ENCODE results near the gene SYNGR1.
"Not testable (repeated sequence)": the region's sequence is repeated elsewhere in the genome, so short reads cannot be mapped to it uniquely, and the experiment has no call there.

SYNGR1 gene

DNA sequence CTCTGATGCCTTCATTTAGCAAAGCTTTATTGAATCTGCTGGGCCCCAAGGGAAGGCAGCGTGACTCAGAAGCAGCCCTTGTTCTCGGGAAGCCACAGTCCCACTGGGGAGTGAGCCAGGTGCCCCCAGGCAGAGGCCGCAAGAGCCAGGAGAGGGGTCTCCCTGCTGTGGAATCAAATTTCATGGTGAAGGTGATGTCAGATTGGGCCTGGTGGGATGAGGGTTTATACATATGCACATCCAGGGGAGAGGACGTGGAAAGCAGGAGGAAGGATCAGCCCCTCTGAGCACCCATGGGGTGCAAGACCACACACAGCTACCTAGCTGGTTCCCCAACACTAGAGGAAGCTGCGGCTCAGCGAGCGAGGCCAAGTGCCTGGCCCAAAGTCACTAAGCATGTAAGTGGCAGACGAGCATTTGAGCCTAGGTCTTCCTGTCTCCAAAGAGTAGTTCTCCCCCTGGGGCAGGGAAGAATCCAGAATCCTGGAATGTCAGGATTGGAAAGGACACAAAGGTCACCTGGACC, 2.0 kb downstream of the SYNGR1 start:
- no peak for DNase-seq

DNA sequence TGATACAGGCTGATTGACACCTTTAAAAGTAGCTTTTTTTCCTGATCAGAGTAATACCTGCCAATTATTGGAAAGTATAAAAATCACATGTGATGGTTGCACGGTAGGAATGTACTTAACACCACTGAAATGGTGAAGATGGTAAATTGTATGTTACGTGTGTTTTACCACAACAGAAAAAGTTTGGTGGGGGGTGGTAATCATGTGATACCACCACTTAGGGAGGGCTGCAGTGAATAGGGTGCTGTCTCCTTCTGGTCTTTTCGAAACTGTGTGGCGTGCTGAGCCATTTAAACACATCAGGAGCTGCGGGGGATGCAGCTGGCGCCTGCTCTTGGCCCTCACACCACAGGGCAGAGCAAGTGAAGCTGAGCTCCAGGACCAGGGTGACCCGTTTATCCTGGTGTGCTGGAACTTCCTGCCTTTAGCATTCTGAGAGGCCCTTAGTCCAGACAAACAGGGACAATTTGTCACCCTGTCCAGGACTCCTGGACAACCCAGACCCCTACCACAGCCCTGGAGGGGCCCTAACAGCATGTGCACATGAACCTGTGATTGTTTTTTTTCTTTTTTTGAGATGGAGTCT, 2.6 kb downstream of the SYNGR1 start:
- no peak for DNase-seq

DNA sequence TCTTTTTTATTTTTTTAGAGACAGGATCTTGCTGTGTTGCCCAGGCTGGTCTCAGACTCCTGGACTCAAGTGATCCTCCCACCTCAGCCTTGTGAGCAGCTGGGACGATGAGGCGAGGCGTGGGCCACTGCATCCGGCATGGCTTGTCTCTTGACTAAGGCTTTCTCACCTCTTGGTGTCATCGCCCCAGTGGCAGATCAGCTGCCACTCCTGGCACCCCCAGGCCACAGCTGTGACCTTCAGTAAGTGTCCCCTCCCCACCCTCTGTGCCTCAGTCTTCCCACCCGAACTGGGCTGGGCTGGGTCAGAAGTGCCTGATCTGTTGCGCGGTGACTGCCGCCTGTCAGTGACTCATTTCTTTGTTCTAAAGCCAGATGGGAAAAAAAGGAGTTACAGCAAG, 3.6 kb downstream of the SYNGR1 start:
- no peak for DNase-seq

- DNase-seq: no peak
Observed at GRCh38 chr22:39355080-39355479, 5.3 kb downstream of the SYNGR1 start.

- DNase-seq: not testable (repeated sequence)
Observed at GRCh38 chr22:39355805-39356204, 6.0 kb downstream of the SYNGR1 start.

GRCh38 chr22:39356464-39356863, 6.7 kb downstream of the SYNGR1 start:
- no peak for DNase-seq

DNA sequence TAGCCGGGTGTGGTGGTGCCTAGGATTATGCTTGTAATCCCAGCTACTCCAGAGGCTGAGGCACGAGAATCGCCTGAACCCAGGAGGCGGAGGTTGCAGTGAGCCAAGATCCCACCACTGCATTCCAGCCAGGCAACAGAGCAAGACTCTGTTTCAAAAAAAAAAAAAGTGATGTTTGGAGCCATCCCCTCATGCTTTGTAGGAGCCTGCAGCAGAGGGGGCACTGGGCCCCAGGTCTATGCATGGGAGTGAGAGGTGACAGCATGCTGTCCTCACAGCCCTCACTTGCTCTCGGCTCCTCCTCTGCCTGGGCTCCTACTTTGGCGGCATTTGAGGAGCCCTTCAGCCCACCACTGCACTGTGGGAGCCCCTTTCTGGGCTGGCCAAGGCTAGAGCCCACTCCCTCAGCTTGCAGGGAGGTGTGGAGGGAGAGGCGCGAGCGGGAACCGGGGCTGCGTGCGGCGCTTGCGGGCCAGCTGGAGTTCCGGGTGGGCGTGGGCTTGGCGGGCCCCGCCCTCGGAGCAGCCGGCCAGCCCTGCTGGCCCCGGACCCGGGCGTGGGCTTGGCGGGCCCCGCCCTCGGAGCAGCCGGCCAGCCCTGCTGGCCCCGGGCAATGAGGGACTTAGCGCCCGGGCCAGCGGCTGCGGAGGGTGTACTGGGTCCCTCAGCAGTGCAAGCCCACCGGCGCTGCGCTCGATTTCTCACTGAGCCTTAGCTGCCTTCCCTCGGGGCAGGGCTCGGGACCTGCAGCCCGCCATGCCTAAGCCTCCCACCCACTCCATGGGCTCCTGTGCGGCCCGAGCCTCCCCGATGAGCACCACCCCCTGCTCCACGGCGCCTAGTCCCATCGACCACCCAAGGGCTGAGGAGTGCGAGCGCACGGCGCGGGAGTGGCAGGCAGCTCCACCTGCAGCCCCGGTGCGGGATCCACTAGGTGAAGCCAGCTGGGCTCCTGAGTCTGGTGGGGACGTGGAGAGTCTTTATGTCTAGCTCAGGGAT, 7.6 kb downstream of the SYNGR1 start:
- not testable (repeated sequence) for DNase-seq

- DNase-seq: not testable (repeated sequence)
Observed at GRCh38 chr22:39358197-39358596, 8.4 kb downstream of the SYNGR1 start.

DNA sequence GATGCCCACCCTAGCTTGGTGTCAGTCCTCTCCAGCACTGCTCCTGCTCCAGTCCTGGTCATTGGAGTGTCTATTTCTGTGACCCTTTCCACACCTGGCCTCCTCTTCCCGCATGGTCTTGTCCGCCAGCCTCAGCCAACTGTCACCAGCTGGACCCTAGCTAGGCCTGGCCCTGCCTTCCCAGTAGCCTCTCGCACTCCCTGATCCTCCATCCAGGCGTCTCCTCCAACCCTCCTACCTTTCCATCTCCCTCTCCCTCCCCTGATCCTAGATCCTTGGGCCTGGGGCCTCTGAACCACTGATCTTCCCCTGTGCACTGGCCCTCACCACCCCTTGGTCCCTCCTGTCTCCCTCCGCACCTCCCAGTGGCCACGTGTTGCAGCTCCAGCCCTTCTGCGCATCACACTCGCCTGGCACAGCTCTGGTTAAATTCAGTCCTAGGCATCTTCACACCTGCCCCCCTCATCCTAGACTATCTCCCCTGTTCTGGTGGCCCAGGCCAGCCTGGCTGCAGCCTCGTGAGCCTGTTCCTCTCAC, 9.9 kb downstream of the SYNGR1 start:
- no peak for DNase-seq

- DNase-seq: no peak
Observed at GRCh38 chr22:39360242-39360641, 10.5 kb downstream of the SYNGR1 start.

- no peak for DNase-seq
Observed at GRCh38 chr22:39360674-39361413, 11.1 kb downstream of the SYNGR1 start.

DNA sequence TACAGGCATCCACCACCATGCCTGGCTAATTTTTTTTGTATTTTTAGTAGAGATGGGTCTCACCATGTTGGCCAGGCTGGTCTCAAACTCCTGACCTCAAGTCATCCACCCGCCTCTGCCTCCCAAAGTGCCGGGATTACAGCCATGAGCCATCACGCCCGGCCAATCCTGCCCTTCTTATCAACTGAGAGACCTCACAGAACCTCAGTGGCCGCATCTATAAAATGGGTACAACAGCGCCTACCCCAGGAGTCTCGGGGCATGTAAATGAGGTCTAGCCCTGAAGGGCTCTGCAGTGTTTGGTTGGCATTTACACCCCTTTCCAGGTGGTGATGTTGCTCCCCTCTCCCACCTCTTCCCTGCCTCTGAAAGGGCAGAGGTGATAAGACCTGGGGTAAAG, 11.7 kb downstream of the SYNGR1 start:
- no peak for DNase-seq

- DNase-seq: no peak
Observed at GRCh38 chr22:39362271-39362670, 12.5 kb downstream of the SYNGR1 start.

DNA sequence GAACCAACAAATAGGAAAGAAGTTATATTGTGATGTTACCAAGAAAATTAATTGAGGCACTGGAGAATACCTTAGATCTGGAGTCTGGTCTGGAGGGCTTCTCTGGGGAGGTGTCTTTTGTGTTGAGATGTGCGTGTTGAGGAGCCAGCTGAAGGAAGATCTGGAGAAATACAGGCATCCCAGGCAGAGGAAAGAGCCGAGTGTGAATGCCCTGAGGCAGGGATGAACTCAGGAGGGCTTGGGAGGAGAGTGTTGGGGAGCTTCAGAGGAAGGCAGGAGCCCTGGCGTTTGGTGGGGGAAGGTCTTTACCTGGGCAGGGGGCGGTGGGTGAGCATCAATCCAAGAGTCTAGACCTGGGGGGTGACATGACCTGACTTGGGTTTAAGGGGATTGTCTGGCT, 13.1 kb downstream of the SYNGR1 start:
- DNase-seq: no peak

GRCh38 chr22:39363751-39364515, 14.1 kb downstream of the SYNGR1 start:
- DNase-seq: no peak

- no peak for DNase-seq
Observed at GRCh38 chr22:39364714-39365491, 15.1 kb downstream of the SYNGR1 start.

- DNase-seq: no peak
Observed at GRCh38 chr22:39365492-39365780, 15.6 kb downstream of the SYNGR1 start.

- DNase-seq: no peak
Observed at GRCh38 chr22:39367035-39367434, 17.2 kb downstream of the SYNGR1 start.

DNA sequence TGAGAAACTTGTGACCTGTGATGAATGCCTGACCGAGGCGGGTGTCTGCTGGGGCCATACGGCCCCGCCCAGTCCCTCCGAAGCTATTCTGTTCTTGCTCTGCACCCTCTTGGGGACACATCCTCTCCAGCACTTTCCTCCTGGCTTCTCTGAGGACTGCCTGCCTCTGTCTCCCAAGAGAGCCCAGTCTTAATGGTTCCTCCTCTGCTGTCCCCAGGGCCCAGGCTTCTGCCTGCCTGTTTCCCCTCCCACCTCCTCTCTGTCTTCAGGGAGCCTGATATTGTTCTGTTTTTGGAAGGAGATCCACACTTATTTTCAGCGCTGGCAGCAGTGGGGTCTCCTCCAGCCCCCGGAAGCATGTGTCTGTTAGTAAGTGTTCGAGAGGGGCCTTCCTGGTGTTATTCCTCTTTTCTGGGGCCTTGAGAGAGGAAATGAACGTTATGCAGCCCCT, 18.7 kb downstream of the SYNGR1 start:
- DNase-seq: no peak

GRCh38 chr22:39369186-39369585, 19.4 kb downstream of the SYNGR1 start:
- DNase-seq: no peak

DNA sequence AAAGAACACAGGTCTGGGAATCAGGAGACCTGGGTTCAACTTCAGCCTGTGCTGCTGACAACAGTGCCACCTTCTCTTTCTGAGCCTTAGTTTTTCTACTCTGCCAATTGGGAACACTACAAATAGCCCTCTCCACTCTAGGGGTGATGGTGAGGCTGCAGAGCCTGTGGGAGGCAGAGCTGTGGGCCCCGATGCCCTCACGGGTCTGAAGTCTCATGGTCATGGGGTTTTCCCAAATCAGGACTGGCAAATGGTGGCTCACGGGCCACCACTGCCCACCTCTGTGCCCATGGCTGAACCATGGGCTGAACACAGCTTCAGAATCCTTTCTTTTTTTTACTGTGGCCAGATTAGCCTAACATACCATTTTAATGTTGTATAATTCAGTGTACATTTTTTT, 19.8 kb downstream of the SYNGR1 start:
- DNase-seq: no peak

Measured in T-helper 2 cell (primary cell).